H1 (cell line): ENCODE measurements around the gene IL17REL. TPM values are rescaled to one million over a fixed set of nuclear protein-coding genes. Genes with fewer than 3 reads are reported as not detected.

Source experiments
- CTCF ChIA-PET: fragments of 300-600 bp; sonication (Branson Sonifier 250); formaldehyde crosslinking; loops from one replicate; lab custom pipeline; 2021; ENCODE audit not compliant: partially characterized antibody; lab: Charles Lee
- POLR2A ChIA-PET: fragments of 300-600 bp; sonication (Branson Sonifier 250); formaldehyde crosslinking; loops from one replicate; lab custom pipeline; 2021; ENCODE audit warnings: inconsistent platforms; ENCODE audit not compliant: partially characterized antibody; lab: Charles Lee
- DNase-seq, 2 experiments: peaks; one replicate each; pipeline versions ENCODE4 v3.0.0 to v3.0.0-alpha.2; 2010 to 2022; ENCODE audit warnings: low spot score in 2 of 2, low read depth in 1 of 2, mixed read lengths in 1 of 2
- FAIRE-seq: peaks from 2 replicates; lab custom pipeline; 2011; peaks lifted over from hg19 to GRCh38; lab: Jason Lieb, UNC
- H2AFZ ChIP-seq: 2 replicates; pipeline ENCODE4 v1.8.1; 2012; ENCODE audit warnings: low read length, inconsistent platforms
- H2AK5ac ChIP-seq: 2 replicates; pipeline ENCODE4 v1.6.1; 2013; ENCODE audit warnings: low read depth, low read length
- H2BK120ac ChIP-seq: replicated peaks from 2 replicates; pipeline ENCODE3; 2013; ENCODE audit warnings: low read depth, low read length, inconsistent platforms
- H2BK12ac ChIP-seq: 2 replicates; pipeline ENCODE4 v1.6.1; 2013; ENCODE audit warnings: low read depth, low read length
- H2BK15ac ChIP-seq: 2 replicates; pipeline ENCODE4 v1.6.1; 2013; ENCODE audit warnings: low read length
- H2BK20ac ChIP-seq: 2 replicates; pipeline ENCODE4 v1.6.1; 2013; ENCODE audit warnings: low read length
- H2BK5ac ChIP-seq: 2 replicates; pipeline ENCODE4 v1.6.1; 2013; ENCODE audit warnings: low read depth, low read length
- H3K14ac ChIP-seq: 2 replicates; pipeline ENCODE4 v1.6.1; 2013; ENCODE audit warnings: inconsistent platforms; ENCODE audit not compliant: insufficient read length
- H3K18ac ChIP-seq: 2 replicates; pipeline ENCODE4 v1.6.1; 2013; ENCODE audit warnings: low read length; ENCODE audit errors: extremely low read depth
- H3K23ac ChIP-seq: 2 replicates; pipeline ENCODE4 v1.6.1; 2013; ENCODE audit warnings: inconsistent platforms; ENCODE audit not compliant: insufficient read length
- H3K23me2 ChIP-seq: 2 replicates; pipeline ENCODE4 v1.6.1; 2013; ENCODE audit warnings: low read depth, low read length
- H3K27ac ChIP-seq: 2 replicates; pipeline ENCODE4 v1.6.1; 2011; ENCODE audit warnings: low read depth, low read length, inconsistent platforms
- H3K27me3 ChIP-seq, 4 experiments: replicated peaks in 1 of 4; 1 replicate in 1 of 4; 2 replicates in 3 of 4; pipeline versions ENCODE4 v1.6.1 to v1.8.1; 2011 to 2013; ENCODE audit warnings: low read length in 3 of 4, mild to moderate bottlenecking in 3 of 4, inconsistent platforms in 2 of 4, mixed read lengths in 2 of 4, moderate library complexity in 1 of 4; ENCODE audit not compliant: control insufficient read depth in 3 of 4, insufficient read depth in 3 of 4; ENCODE audit errors: extremely low read depth in 1 of 4
- H3K36me3 ChIP-seq, 4 experiments: 2 replicates each; pipeline versions ENCODE4 v1.6.1 to v1.8.1; 2011 to 2013; ENCODE audit warnings: mild to moderate bottlenecking in 4 of 4, low read length in 3 of 4, moderate library complexity in 2 of 4, control low read depth in 1 of 4, inconsistent platforms in 1 of 4; ENCODE audit not compliant: insufficient read depth in 4 of 4, control insufficient read depth in 2 of 4
- H3K4ac ChIP-seq: replicated peaks from 2 replicates; pipeline ENCODE3; 2013; ENCODE audit warnings: low read length, low read depth, mixed read lengths, inconsistent platforms; ENCODE audit not compliant: insufficient read length
- H3K4me1 ChIP-seq, 4 experiments: replicated peaks in 1 of 4; 1 replicate in 1 of 4; 2 replicates in 3 of 4; pipeline versions ENCODE4 v1.6.1 to v1.8.1; 2011 to 2013; ENCODE audit warnings: low read length in 3 of 4, inconsistent platforms in 2 of 4, mixed read lengths in 1 of 4; ENCODE audit not compliant: insufficient read depth in 4 of 4, control insufficient read depth in 3 of 4
- H3K4me2 ChIP-seq, 2 experiments: 2 replicates each; pipeline versions ENCODE4 v1.6.1 to v1.8.1; 2011 to 2013; ENCODE audit warnings: low read depth in 2 of 2, low read length in 2 of 2, control low read depth in 1 of 2, inconsistent platforms in 1 of 2, mild to moderate bottlenecking in 1 of 2; ENCODE audit not compliant: insufficient read depth in 1 of 2
- H3K4me3 ChIP-seq, 4 experiments: fragments of 200-600, 300-600 bp in 1 of 4; sonication (generic), shearing (Covaris generic), sonication (Bioruptor Twin) in 1 of 4; 2 replicates each; pipeline versions ENCODE4 v1.5.1 to v1.8.1; 2011 to 2016; ENCODE audit warnings: low read length in 4 of 4, low read depth in 3 of 4, control low read depth in 2 of 4, inconsistent platforms in 2 of 4, mild to moderate bottlenecking in 2 of 4, mixed read lengths in 1 of 4, moderate library complexity in 1 of 4; ENCODE audit not compliant: insufficient read depth in 2 of 4; ENCODE audit errors: extremely low read depth in 1 of 4
- H3K56ac ChIP-seq: replicated peaks from 2 replicates; pipeline ENCODE3; 2013; ENCODE audit warnings: low read depth, mild to moderate bottlenecking, mixed read lengths, low read length, inconsistent platforms; ENCODE audit not compliant: insufficient read length
- H3K79me1 ChIP-seq: 2 replicates; pipeline ENCODE4 v1.6.1; 2013; ENCODE audit warnings: low read depth, low read length, control low read depth
- H3K79me2 ChIP-seq, 2 experiments: 2 replicates each; pipeline versions ENCODE4 v1.6.1 to v1.8.1; 2012 to 2013; ENCODE audit warnings: low read length in 2 of 2, mild to moderate bottlenecking in 2 of 2, inconsistent platforms in 1 of 2; ENCODE audit not compliant: insufficient read depth in 2 of 2, control insufficient read depth in 1 of 2
- H3K9ac ChIP-seq, 4 experiments: replicated peaks in 1 of 4; 1 replicate in 1 of 4; 2 replicates in 3 of 4; pipeline versions ENCODE4 v1.6.1 to v1.8.1; 2011 to 2013; ENCODE audit warnings: low read depth in 3 of 4, low read length in 3 of 4, control low read depth in 2 of 4, mild to moderate bottlenecking in 2 of 4, moderate library complexity in 2 of 4, inconsistent platforms in 1 of 4; ENCODE audit errors: extremely low read depth in 1 of 4
- H3K9me3 ChIP-seq, 2 experiments: 2 replicates each; pipeline versions ENCODE4 v1.6.1 to v1.8.1; 2012 to 2013; ENCODE audit warnings: mild to moderate bottlenecking in 2 of 2, moderate library complexity in 2 of 2, control low read depth in 1 of 2, inconsistent platforms in 1 of 2, low read depth in 1 of 2, low read length in 1 of 2, mixed read lengths in 1 of 2; ENCODE audit not compliant: insufficient read depth in 2 of 2
- H4K20me1 ChIP-seq, 2 experiments: replicated peaks in 1 of 2; 2 replicates each; pipeline versions ENCODE3 to v1.8.1; 2011 to 2013; ENCODE audit warnings: inconsistent platforms in 2 of 2, low read length in 2 of 2, mild to moderate bottlenecking in 1 of 2; ENCODE audit not compliant: insufficient read depth in 2 of 2, control insufficient read depth in 1 of 2
- H4K5ac ChIP-seq: 2 replicates; pipeline ENCODE4 v1.6.1; 2013; ENCODE audit warnings: low read length, low read depth, mixed read lengths, inconsistent platforms; ENCODE audit not compliant: insufficient read length
- H4K8ac ChIP-seq: 2 replicates; pipeline ENCODE4 v1.8.0; 2013; ENCODE audit warnings: mild to moderate bottlenecking, moderate library complexity, low read length, inconsistent platforms; ENCODE audit not compliant: insufficient read depth; ENCODE audit errors: extremely low read depth
- H4K91ac ChIP-seq: replicated peaks from 2 replicates; pipeline ENCODE3; 2013; ENCODE audit warnings: low read length, mixed read lengths, inconsistent platforms; ENCODE audit not compliant: insufficient read length
- EZH2 ChIP-seq: fragments of 200-600 bp; sonication (generic); IDR thresholded peaks from 2 replicates; pipeline ENCODE4 v1.7.1; 2012; ENCODE audit warnings: low read depth, mild to moderate bottlenecking, moderate library complexity, low read length, inconsistent platforms; ENCODE audit not compliant: severe bottlenecking
- HDAC2 ChIP-seq, 2 experiments: fragments of 300-600 bp in 1 of 2; sonication (generic) in 1 of 2; IDR thresholded peaks; 2 replicates each; pipeline ENCODE4 v1.6.1; 2011 to 2012; ENCODE audit warnings: low read depth in 2 of 2, low read length in 2 of 2, mild to moderate bottlenecking in 2 of 2, moderate library complexity in 2 of 2, borderline replicate concordance in 1 of 2, inconsistent platforms in 1 of 2
- KDM1A ChIP-seq: fragments of 200-600, 300-600 bp; sonication (generic); IDR thresholded peaks from 2 replicates; pipeline ENCODE4 v1.7.1; 2016; ENCODE audit warnings: mild to moderate bottlenecking, low read length, borderline replicate concordance
- KDM5A ChIP-seq: fragments of 200-600 bp; IDR thresholded peaks from 2 replicates; pipeline ENCODE4 v1.7.1; 2012; ENCODE audit warnings: mild to moderate bottlenecking, low read length, inconsistent platforms, mixed read lengths
- MAFK ChIP-seq: IDR thresholded peaks from 2 replicates; pipeline ENCODE4 v1.6.1; 2012; ENCODE audit warnings: low read depth, mild to moderate bottlenecking, improper control_type of control experiment, low read length
- RNF2 ChIP-seq: fragments of 200-900, 300-1000 bp; sonication (generic); IDR thresholded peaks from 2 replicates; pipeline ENCODE4 v1.7.1; 2016; ENCODE audit warnings: borderline replicate concordance, low read depth, mild to moderate bottlenecking, antibody characterized with exemption, low read length; ENCODE audit not compliant: poor library complexity, severe bottlenecking; ENCODE audit errors: missing control alignments
- WGBS, 2 experiments: shearing (Covaris generic) in 1 of 2; methylation state at CpG; one replicate each; pipeline versions ENCODE4 v1.1.6 to v1.1.7; 2013 to 2015; ENCODE audit warnings: low lambda C conversion rate in 2 of 2, mixed read lengths in 2 of 2, inconsistent platforms in 1 of 2, low coverage in 1 of 2, missing lambda C conversion rate in 1 of 2; ENCODE audit not compliant: insufficient replicate concordance in 2 of 2, insufficient coverage in 1 of 2, insufficient read length in 1 of 2; ENCODE audit errors: extremely low coverage in 1 of 2, missing lambda C conversion rate in 1 of 2; 5-methylcytosine and 5-hydroxymethylcytosine counted together
- polyA plus RNA-seq, 7 experiments: library from polyadenylated mRNA; depleted of rRNA in 3 of 7; stranded (reverse) in 5 of 7; unstranded in 2 of 7; fragments of >200 nt in 5 of 7; fragments of 200-250 nt in 2 of 7; gene quantifications; 1 replicate in 5 of 7; 2 replicates in 1 of 7; 4 replicates in 1 of 7; pipeline versions ENCODE4 v1.2.1 to v1.2.3, GENCODE V29; 2011 to 2013; ENCODE audit warnings: missing spikeins in 2 of 7, mixed read lengths in 2 of 7
- total RNA-seq: library from RNA; stranded (reverse); fragmentation: NEBNext Ultra II Directional; extraction: Animal tissue kit (Norgen Biotek cat#: 25700); gene quantifications from 2 replicates; pipeline ENCODE4 v1.2.1, GENCODE V29; 2021

The IL17REL gene
- total and polyA plus RNA-seq, 2 of the 8 experiments (the other 6 are each of a cell fraction or from before 2014, with no cell fraction given), result 0.15 to 0.20 TPM

GRCh38 chr22:49993649-49994360, 18.8 kb downstream of the IL17REL start:
- no peak overlapping the region; the same call in 1 of the 2 replicates for H4K8ac ChIP-seq
- H2AFZ ChIP-seq, result no peak overlapping the region
- no peak overlapping the region for H3K4me3 ChIP-seq
- no peak overlapping the region for H3K14ac ChIP-seq
- H3K4ac ChIP-seq, result no peak overlapping the region
- no peaks in the 10 kb centered on the region for H3K79me2 ChIP-seq
- no peak overlapping the region for H2BK20ac ChIP-seq
- 60% methylated on average over 7 of the region's 11 CpGs; no CpG with 5 or more reads in 1 of the 2 experiments for WGBS, 2 experiments
- H3K4me1 ChIP-seq, result peaks cover 0 to 5% (median 1%) of the 10 kb centered on the region in 4 experiments; a peak in 3 of 7 replicates
- H3K27ac ChIP-seq, result no peak overlapping the region
- H3K79me1 ChIP-seq, result no peaks in the 10 kb centered on the region
- DNase-seq (no peak), FAIRE-seq (no peak)
- peaks cover 2 to 6% of the 10 kb centered on the region in 2 experiments for H4K20me1 ChIP-seq
- peaks cover 0 to 6% (median 0%) of the 10 kb centered on the region in 4 experiments; a peak in 2 of 7 replicates for H3K27me3 ChIP-seq
- TF ChIP-seq KDM5A (no peak), KDM1A (no peak), MAFK (no peak), EZH2 (no peak), HDAC2 (IDR thresholded peaks at IDR 0.05; ENCODE audit: borderline replicate concordance in 1 of 2, low read depth in 2 of 2, low read length in 2 of 2) (no peak), RNF2 (no peak)
- H2BK15ac ChIP-seq, result no peak overlapping the region
- H4K5ac ChIP-seq, result no peak overlapping the region
- H3K9me3 ChIP-seq, result peaks cover 0 to 18% of the 10 kb centered on the region in 2 experiments; a peak in 2 of 4 replicates
- H4K91ac ChIP-seq, result no peak overlapping the region
- CTCF ChIA-PET, result interaction anchor here (0.7 to 5.2 kb wide), 30 partner anchors 12 to 246 kb away, joined by 3 to 83 read pairs (median 5); no protein-coding TSS in a partner anchor
- no peak overlapping the region for H3K9ac ChIP-seq
- H3K56ac ChIP-seq, result no peak overlapping the region
- H3K23ac ChIP-seq, result no peak overlapping the region
- no peak overlapping the region for H2BK12ac ChIP-seq
- no peaks in the 10 kb centered on the region for H3K36me3 ChIP-seq
- H3K23me2 ChIP-seq, result peaks cover 6% of the 10 kb centered on the region; the same call in 1 of the 2 replicates
- no peak overlapping the region for H3K18ac ChIP-seq
- H2BK120ac ChIP-seq, result no peak overlapping the region
- POLR2A ChIA-PET, result interaction anchor here (0.7 to 1.1 kb wide), 2 partner anchors 11 to 37 kb away, joined by 3 to 4 read pairs; no protein-coding TSS in a partner anchor
- no peak overlapping the region for H2BK5ac ChIP-seq
- no peak overlapping the region for H3K4me2 ChIP-seq
- H2AK5ac ChIP-seq, result no peak overlapping the region
